ENCODE measurements around the gene CBX6. TPM values are rescaled to one million over a fixed set of nuclear protein-coding genes. Genes with fewer than 3 reads are reported as not detected.

The CBX6 gene
- total RNA-seq, 4 donors from 2014 or later: 47.2 to 118 (median 85.0) TPM

GRCh38 chr22:38881997-38882879, 10.2 kb upstream of the CBX6 start:
- H3K4me3 ChIP-seq (replicated peaks in 1 of 3): no peak overlapping the region
- intact Hi-C loops (cut with DNase I): loop anchor here (5.0 kb wide), 1 partner anchor 45 kb away; no protein-coding TSS in a partner anchor
- peak overlapping the region; percentile 89 to 95 (median 89) for H3K27ac ChIP-seq
- peak; percentile 72 to 83 for DNase-seq
- peaks cover 16 to 26% of the 10 kb centered on the region in 2 donors for H3K4me1 ChIP-seq
- TF ChIP-seq POLR2A (IDR thresholded peaks at IDR 0.05): peak in 1 of 2 donors; percentile 16
- TF ChIP-seq CTCF (IDR thresholded peaks at IDR 0.05): no peak
- H3K36me3 ChIP-seq: no peaks in the 10 kb centered on the region
- WGBS, 2 donors: 55 to 71% methylated on average over 8 of the region's 8 CpGs
- H3K9me3 ChIP-seq: no peaks in the 10 kb centered on the region
- H3K27me3 ChIP-seq: no peaks in the 10 kb centered on the region

- Histone ChIP-seq H3K4me1 (peaks cover 16 to 26% of the 10 kb centered on the region in 2 donors), H3K9me3 (no peaks in the 10 kb centered on the region), H3K27me3 (no peaks in the 10 kb centered on the region), H3K27ac (peak overlapping the region; percentile 89 to 95 (median 89)), H3K36me3 (no peaks in the 10 kb centered on the region), H3K4me3 (replicated peaks in 1 of 3) (no peak overlapping the region)
- TF ChIP-seq POLR2A (IDR thresholded peaks at IDR 0.05) (peak in 1 of 2 donors; percentile 78), CTCF (IDR thresholded peaks at IDR 0.05) (peak in 4 of 6 experiments; percentile 13 to 40 (median 26))
- peak; percentile 80 to 84 for DNase-seq
- WGBS, 2 donors: 4 to 8% methylated on average over 9 of the region's 9 CpGs
- intact Hi-C loops (cut with DNase I): loop anchor here (5.0 kb wide), 1 partner anchor 46 kb away; no protein-coding TSS in a partner anchor
Measured at GRCh38 chr22:38881464-38881871, 9.5 kb upstream of the CBX6 start.

- Histone ChIP-seq H3K27ac (no peak overlapping the region), H3K36me3 (no peaks in the 10 kb centered on the region), H3K4me1 (peaks cover 16 to 26% of the 10 kb centered on the region in 2 donors), H3K27me3 (no peaks in the 10 kb centered on the region), H3K9me3 (no peaks in the 10 kb centered on the region), H3K4me3 (replicated peaks in 1 of 3) (no peak overlapping the region)
- DNase-seq: no peak
- WGBS, 2 donors: 83 to 94% methylated on average over 5 of the region's 5 CpGs
- intact Hi-C loops (cut with DNase I): loop anchor here (5.0 kb wide), 1 partner anchor 47 kb away; no protein-coding TSS in a partner anchor
- TF ChIP-seq CTCF (IDR thresholded peaks at IDR 0.05): no peak
- TF ChIP-seq POLR2A (IDR thresholded peaks at IDR 0.05): no peak
Measured at GRCh38 chr22:38879961-38880360, 7.9 kb upstream of the CBX6 start.

DNA sequence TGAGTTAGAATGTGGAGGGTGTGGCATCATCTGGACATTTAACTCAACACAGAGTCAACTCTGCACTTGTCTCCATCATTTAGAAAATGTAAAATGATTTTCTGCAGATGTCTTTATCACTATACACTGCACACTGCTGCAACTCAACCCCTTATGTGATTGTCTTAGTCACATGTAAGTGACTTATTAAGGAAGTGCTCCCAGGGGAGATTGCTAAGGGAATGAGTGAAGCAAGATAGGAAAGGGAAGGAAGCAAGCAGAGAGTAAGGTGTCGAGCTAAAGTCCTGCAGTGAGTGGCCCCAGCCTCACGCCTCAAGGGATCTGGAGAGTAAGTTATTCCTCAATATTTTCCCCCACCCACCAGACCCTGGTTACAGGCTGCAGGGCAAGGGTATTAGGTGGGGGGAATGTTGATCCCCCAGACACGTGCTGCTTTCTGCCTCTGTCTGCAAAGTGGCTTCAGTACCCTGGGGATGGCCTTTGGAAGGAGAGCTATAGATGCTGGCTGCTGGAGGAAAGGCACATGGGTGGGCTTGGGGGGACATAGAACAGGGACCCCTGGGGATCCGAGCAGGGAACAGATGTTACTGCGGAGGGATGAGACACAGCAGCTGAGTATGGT, 7.2 kb upstream of the CBX6 start:
- no peaks in the 10 kb centered on the region for H3K36me3 ChIP-seq
- TF ChIP-seq POLR2A (IDR thresholded peaks at IDR 0.05): no peak
- TF ChIP-seq CTCF (IDR thresholded peaks at IDR 0.05): no peak
- DNase-seq: no peak
- H3K9me3 ChIP-seq: no peaks in the 10 kb centered on the region
- H3K4me3 ChIP-seq (replicated peaks in 1 of 3): no peak overlapping the region
- peaks cover 16 to 26% of the 10 kb centered on the region in 2 donors for H3K4me1 ChIP-seq
- WGBS, 2 donors: 78 to 81% methylated on average over 5 of the region's 5 CpGs
- intact Hi-C loops (cut with DNase I): no loop called here
- no peaks in the 10 kb centered on the region for H3K27me3 ChIP-seq
- no peak overlapping the region for H3K27ac ChIP-seq
